CD4-positive, alpha-beta T cell treated with Interleukin-15 for 1 hour (primary cell): Measurements from ENCODE around the gene RNF166.

Source experiments
- DNase-seq: peaks from one replicate; pipeline ENCODE4 v3.0.0-alpha.2; 2020

The RNF166 gene

GRCh38 chr16:88723507-88723887 lies 17.3 kb upstream of the RNF166 start:
- no peak for DNase-seq

GRCh38 chr16:88722784-88723506 lies 16.7 kb upstream of the RNF166 start:
- no peak for DNase-seq

GRCh38 chr16:88721815-88722755 lies 15.9 kb upstream of the RNF166 start:
- DNase-seq, result no peak

GRCh38 chr16:88721236-88721635 lies 15.0 kb upstream of the RNF166 start:
- no peak for DNase-seq

- no peak for DNase-seq
These were observed 14.3 kb upstream of the RNF166 start for GRCh38 chr16:88720396-88720970.

GRCh38 chr16:88719933-88720296 lies 13.7 kb upstream of the RNF166 start:
- DNase-seq, result no peak

GRCh38 chr16:88719267-88719932 lies 13.2 kb upstream of the RNF166 start:
- DNase-seq, result no peak

- no peak for DNase-seq
These were observed 12.0 kb upstream of the RNF166 start for GRCh38 chr16:88718178-88718577.

GRCh38 chr16:88716601-88717001 lies 10.4 kb upstream of the RNF166 start:
- no peak for DNase-seq

GRCh38 chr16:88716201-88716600 lies 10.0 kb upstream of the RNF166 start:
- no peak for DNase-seq

GRCh38 chr16:88715312-88716190 lies 9.3 kb upstream of the RNF166 start:
- no peak for DNase-seq

GRCh38 chr16:88714420-88715302 lies 8.5 kb upstream of the RNF166 start:
- no peak for DNase-seq

GRCh38 chr16:88713568-88714419 lies 7.6 kb upstream of the RNF166 start:
- DNase-seq, result no peak

GRCh38 chr16:88713054-88713453 lies 6.8 kb upstream of the RNF166 start:
- DNase-seq, result no peak

- DNase-seq, result no peak
These were observed 6.3 kb upstream of the RNF166 start for GRCh38 chr16:88712362-88712979.

GRCh38 chr16:88711750-88712340 lies 5.6 kb upstream of the RNF166 start:
- no peak for DNase-seq

GRCh38 chr16:88710556-88710955 lies 4.3 kb upstream of the RNF166 start:
- DNase-seq, result no peak

- DNase-seq, result no peak
These were observed 988 bp upstream of the RNF166 start for GRCh38 chr16:88706965-88707826.
